Activated naive CD4-positive, alpha-beta T cell treated with anti-CD3 and anti-CD28 coated beads, Interleukin-2, amount 10 ng/mL, durations not matched to agents 7 days and 5 days (primary cell): ENCODE data around the gene FRMD1.

Experiments used
- CTCF ChIA-PET: fragments of 350-600 bp; sonication (Branson Sonifier 250); formaldehyde crosslinking; loops from one replicate; lab custom pipeline; 2021; ENCODE audit warnings: antibody characterized with exemption; lab: Charles Lee
- DNase-seq: peaks from one replicate; pipeline ENCODE4 v3.0.0-alpha.2; 2020
- H3K27ac Mint-ChIP-seq: one replicate; pipeline ENCODE4 v1.8.0; 2021; ENCODE audit warnings: mild to moderate bottlenecking, moderate library complexity, mixed read lengths
- H3K27me3 Mint-ChIP-seq: one replicate; pipeline ENCODE4 v1.8.0; 2021; ENCODE audit warnings: mild to moderate bottlenecking, mixed read lengths
- H3K36me3 Mint-ChIP-seq: one replicate; pipeline ENCODE4 v1.8.0; 2021; ENCODE audit warnings: mixed read lengths
- H3K4me1 Mint-ChIP-seq: one replicate; pipeline ENCODE4 v1.8.0; 2021; ENCODE audit warnings: mixed read lengths
- H3K4me3 Mint-ChIP-seq: one replicate; pipeline ENCODE4 v1.8.0; 2021; ENCODE audit warnings: mild to moderate bottlenecking, moderate library complexity, mixed read lengths
- H3K9me3 Mint-ChIP-seq: one replicate; pipeline ENCODE4 v1.8.0; 2021; ENCODE audit warnings: mixed read lengths

The FRMD1 gene

DNA sequence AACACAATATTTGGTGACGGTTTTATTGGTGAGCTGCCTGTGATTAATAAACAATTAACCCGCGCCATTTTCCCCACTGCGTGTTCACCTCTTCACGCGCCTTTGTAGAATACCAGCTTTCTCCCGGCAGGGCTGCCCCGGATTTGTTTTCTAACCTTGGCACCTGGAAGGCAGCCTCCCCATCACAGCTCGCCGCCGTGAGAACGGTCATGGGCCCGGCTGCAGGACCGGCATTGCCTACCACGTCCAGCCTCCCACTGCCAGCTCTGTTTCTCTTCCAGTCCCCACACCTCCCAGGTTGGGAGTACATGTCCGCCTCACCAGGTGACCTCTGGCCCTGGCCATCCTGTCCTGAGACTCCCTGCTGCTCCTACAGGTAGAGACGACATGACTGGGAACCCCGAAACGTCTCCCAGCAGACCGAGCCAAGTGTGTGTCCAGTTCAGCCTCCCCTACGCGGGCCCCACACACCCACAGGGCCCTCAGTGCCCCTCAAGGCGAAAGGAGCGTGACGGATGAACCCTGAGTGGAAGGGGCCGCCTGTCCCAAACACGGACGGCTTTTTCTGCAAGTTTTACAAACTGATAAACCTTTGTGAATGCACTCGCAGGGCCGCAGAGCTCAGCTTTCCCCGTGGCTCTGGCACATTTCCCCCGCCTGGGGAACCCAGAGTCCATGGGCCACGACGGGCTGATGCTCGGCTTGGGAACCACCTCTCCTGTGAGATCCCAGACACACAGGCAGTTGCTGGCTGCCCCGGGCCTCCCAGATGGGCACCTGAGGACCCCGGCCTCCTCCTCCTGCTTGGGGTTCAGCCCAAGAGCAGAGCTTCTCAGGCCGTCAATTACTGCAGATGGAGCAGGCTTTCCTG lies 25.7 kb downstream of the FRMD1 start:
- CTCF ChIA-PET: no interaction called here
- no peak overlapping the region for H3K4me3 Mint-ChIP-seq
- H3K36me3 Mint-ChIP-seq: no peaks in the 10 kb centered on the region
- H3K27ac Mint-ChIP-seq: no peak overlapping the region
- no peak for DNase-seq
- H3K4me1 Mint-ChIP-seq: no peaks in the 10 kb centered on the region
- no peaks in the 10 kb centered on the region for H3K27me3 Mint-ChIP-seq
- no peaks in the 10 kb centered on the region for H3K9me3 Mint-ChIP-seq

DNA sequence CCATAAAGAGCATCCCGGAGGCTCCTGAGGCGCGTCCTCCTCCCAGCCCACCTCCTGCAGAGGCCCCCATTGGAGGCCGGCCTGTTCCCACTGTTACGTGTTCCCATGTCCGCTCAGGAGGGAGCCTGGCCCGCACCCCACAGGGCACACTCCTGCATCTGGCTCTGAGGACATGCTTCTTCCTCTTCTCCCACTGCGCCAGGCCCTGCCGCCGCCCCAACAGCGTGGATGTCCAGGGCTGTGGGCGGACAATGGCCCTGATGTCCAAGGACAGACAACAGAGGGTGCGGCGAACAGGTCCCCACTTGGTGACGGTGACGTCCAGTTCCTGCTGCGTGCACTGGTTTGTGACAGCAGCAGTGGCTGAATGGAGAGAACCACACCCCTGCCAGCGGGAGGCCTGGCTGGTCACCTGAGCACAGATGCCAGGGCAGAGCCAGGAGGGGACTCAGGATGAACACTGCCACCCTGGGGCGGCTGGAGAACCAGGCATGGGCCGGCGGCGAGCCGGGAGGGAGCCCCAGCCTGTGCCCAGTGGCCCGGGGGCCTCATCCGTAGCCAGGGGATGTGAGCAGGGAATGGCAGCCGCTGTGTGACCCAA lies 26.6 kb downstream of the FRMD1 start:
- no peaks in the 10 kb centered on the region for H3K9me3 Mint-ChIP-seq
- CTCF ChIA-PET: no interaction called here
- H3K27ac Mint-ChIP-seq: no peak overlapping the region
- no peaks in the 10 kb centered on the region for H3K27me3 Mint-ChIP-seq
- no peak overlapping the region for H3K4me3 Mint-ChIP-seq
- no peaks in the 10 kb centered on the region for H3K36me3 Mint-ChIP-seq
- peak; percentile 11 for DNase-seq
- H3K4me1 Mint-ChIP-seq: no peaks in the 10 kb centered on the region

DNA sequence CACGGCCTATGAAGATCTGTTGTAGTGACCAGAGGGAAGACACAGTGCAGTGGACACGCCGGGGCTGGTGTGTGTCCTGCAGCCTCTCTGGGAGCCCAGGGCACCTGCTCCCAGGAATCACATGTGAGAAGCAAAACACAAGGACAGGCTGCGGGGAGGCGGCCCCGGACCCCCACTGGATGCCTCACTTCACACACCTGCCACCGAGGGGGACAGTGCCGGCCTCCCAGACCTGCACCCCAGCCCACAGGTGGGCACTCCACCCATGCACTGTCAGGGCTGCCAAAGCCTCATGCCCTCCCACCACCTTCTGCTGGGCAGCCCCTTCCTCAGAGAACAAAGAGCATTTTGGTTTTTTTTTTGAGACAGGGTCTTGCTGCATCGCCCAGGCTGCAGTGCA lies 27.4 kb downstream of the FRMD1 start:
- CTCF ChIA-PET: no interaction called here
- H3K36me3 Mint-ChIP-seq: no peaks in the 10 kb centered on the region
- no peak overlapping the region for H3K27ac Mint-ChIP-seq
- no peaks in the 10 kb centered on the region for H3K4me1 Mint-ChIP-seq
- no peak overlapping the region for H3K4me3 Mint-ChIP-seq
- peak; percentile 9 for DNase-seq
- H3K9me3 Mint-ChIP-seq: no peaks in the 10 kb centered on the region
- H3K27me3 Mint-ChIP-seq: no peaks in the 10 kb centered on the region

DNA sequence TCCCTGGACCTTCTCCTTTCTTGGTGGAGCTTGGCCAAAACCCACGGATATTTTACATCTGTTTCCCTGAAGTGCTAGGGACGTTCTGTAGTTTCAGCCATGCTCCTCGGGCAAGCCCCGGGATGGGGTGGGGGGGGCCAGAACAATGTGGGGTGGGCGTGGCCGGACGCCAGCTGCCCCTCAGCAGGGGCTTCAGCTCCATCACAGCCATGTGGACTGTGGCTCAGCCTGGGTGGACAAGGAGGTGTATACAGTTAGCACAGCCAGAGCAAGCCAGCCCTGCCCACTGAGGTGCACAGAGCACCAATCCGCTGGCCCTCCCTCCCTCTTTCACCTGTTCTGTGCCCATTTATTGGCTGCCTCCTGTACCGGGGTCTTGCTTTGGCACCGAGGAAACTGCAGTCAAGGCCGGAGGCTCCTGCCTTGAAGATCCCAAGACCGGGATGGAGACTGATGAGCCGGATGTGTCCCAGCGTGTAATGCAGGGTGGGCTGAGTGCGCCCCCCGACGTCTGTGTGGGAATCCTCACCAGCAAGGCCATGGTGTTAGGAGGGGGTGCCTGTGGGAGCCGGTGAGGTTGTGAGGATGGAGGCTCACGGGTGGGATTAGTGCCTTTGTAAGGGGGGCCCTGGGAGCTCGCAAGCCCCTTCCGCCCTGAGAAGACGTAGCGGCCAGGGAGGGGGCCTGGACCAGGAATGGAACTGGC lies 28.0 kb downstream of the FRMD1 start:
- CTCF ChIA-PET: no interaction called here
- DNase-seq: no peak
- Mint-ChIP-seq H3K27ac (no peak overlapping the region), H3K36me3 (no peaks in the 10 kb centered on the region), H3K4me3 (no peak overlapping the region), H3K4me1 (no peaks in the 10 kb centered on the region), H3K27me3 (no peaks in the 10 kb centered on the region), H3K9me3 (no peaks in the 10 kb centered on the region)

DNA sequence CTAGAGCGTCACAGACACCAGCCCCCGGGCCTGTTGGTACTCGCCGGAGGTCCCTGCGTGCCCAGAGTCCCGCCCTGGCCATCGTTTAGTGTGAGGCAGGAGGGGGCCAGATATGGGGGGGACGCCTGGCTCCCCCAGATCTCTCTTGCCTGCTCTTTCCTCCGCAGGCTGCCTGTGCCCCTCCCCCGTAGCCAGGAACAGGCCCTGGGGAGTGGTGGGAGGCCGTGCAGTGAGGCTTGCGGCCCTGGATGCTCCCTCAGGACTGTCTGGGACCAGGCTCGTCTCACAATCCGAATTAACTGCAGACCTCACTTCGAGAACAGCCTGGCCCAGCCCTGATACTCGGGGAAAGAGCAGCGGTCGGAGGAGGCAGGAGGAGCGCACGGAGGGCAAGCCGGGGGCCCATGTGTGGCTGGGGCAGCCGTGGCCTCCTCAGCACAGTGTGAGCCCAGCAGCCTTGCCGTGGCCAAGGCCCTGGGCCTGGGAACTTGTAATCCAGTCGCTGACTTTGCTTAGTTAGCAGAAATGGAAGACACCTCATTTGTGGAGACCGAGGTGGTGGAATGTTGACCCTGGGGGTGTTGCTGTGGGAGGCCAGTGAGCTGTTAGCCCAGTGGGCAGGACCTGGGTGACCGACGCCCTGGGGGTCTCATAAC lies 28.7 kb downstream of the FRMD1 start:
- no peaks in the 10 kb centered on the region for H3K27me3 Mint-ChIP-seq
- no peaks in the 10 kb centered on the region for H3K4me1 Mint-ChIP-seq
- DNase-seq: no peak
- no peaks in the 10 kb centered on the region for H3K36me3 Mint-ChIP-seq
- H3K27ac Mint-ChIP-seq: no peak overlapping the region
- H3K9me3 Mint-ChIP-seq: no peaks in the 10 kb centered on the region
- no peak overlapping the region for H3K4me3 Mint-ChIP-seq
- CTCF ChIA-PET: no interaction called here

DNA sequence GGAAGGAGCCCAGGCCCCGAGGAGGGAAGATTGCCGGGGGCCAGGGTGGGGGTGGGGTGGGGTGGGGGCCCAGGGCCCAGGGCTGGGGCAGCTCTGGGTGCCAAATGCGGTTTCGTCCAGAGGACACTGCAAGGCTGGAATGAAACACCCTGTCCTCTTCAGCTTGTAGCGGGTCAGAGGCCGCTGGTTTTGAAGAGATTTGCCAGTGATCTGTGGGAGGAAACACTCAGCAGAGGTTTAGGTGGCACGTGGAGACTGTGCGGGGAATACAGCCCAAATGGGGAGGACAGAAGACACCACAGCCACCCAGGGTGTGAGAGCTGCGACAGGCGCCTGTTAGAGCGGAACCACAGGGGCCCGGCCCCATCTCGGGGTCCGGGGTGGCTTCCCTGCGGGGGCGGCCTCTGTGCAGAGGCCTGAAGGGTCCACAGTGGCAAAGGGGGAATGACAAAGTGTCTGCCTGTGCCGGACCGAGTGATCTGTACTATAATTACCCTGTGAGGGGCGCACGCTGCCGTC lies 29.2 kb downstream of the FRMD1 start:
- Mint-ChIP-seq H3K9me3 (no peaks in the 10 kb centered on the region), H3K27me3 (no peaks in the 10 kb centered on the region), H3K4me3 (no peak overlapping the region), H3K36me3 (no peaks in the 10 kb centered on the region), H3K4me1 (no peaks in the 10 kb centered on the region), H3K27ac (no peak overlapping the region)
- CTCF ChIA-PET: no interaction called here
- no peak for DNase-seq

DNA sequence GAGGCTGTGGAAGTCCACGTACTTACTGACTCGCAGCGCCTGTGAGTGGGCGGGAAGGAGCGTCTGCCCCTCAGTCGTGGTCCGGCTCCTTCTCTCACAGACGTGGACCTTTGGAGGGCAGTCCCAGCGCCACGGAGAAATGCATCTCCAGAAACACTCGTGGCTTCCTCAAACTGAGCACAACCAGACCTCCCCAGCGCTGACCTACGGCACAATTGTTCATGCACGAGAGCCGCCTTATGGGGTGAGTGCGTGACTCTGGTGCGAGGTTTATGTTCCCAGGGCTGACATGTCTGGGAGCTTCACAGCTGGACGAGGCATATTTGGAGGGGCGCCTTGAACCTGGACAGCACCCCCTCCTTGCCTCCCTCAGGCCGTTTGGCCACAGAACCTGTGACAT lies 29.7 kb downstream of the FRMD1 start:
- Mint-ChIP-seq H3K36me3 (no peaks in the 10 kb centered on the region), H3K4me3 (no peak overlapping the region), H3K27ac (no peak overlapping the region), H3K27me3 (no peaks in the 10 kb centered on the region), H3K9me3 (no peaks in the 10 kb centered on the region), H3K4me1 (no peaks in the 10 kb centered on the region)
- no peak for DNase-seq
- CTCF ChIA-PET: no interaction called here

DNA sequence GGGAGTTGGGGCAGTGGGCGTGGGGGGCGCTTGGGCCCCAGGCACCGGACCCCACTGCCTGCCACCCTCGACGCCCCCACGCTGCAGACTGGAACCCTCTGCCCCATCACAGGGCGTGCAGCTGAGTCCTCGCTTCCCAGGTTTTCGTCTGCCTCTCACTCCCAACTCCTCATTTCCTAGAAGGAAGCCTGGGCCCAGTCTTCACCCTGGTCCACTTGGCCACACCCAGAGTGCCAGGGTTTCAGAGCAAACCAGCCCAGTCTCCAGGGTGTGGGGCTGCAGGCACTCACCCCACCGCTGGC lies 30.3 kb downstream of the FRMD1 start:
- Mint-ChIP-seq H3K36me3 (no peaks in the 10 kb centered on the region), H3K4me3 (no peak overlapping the region), H3K9me3 (no peaks in the 10 kb centered on the region), H3K27me3 (no peaks in the 10 kb centered on the region), H3K27ac (no peak overlapping the region), H3K4me1 (no peaks in the 10 kb centered on the region)
- CTCF ChIA-PET: no interaction called here
- no peak for DNase-seq

DNA sequence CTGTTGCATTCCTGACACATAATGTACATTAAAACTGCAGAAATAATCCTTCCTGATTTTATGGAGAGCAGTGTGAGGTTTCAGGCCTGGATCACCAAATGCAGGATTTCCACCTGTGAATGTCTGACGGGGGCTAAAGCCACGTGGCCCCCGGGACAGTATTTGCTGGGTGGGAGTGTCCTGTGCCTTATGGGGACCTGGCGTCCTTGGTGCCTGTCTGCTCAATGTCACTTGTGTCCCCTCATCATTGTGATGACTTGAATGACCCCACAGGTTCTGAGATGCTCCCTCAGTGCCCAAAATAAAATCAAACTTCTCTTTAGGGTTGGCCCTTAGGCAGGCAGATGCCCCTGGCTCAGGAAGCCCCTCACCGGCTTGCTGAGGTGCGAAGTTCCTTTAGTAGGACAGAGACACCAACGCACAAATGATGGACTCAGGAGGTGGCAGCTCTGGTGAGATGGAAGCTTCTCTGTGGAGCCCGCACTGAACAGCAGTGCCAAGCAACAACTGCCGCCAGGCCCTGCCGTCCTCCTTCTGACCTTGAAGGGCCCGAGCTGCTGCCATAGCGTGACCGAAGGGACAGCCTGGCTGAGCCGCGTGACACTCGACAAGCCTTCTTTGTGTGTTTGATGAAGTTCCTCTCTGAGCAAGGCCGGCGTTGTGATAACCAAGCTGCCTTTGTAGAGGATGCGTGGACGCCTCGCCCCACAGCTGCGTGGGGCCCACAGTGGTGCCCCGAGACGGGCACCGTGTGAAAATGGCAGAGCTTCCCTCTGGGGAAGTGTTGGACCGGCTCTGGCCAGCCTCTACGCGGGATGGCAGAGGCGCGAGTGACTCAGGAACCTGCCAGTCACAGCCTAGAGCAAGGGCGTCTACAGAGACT lies 30.9 kb downstream of the FRMD1 start:
- DNase-seq: no peak
- Mint-ChIP-seq H3K36me3 (no peaks in the 10 kb centered on the region), H3K4me1 (no peaks in the 10 kb centered on the region), H3K27me3 (no peaks in the 10 kb centered on the region), H3K27ac (no peak overlapping the region), H3K9me3 (no peaks in the 10 kb centered on the region), H3K4me3 (no peak overlapping the region)
- CTCF ChIA-PET: no interaction called here

DNA sequence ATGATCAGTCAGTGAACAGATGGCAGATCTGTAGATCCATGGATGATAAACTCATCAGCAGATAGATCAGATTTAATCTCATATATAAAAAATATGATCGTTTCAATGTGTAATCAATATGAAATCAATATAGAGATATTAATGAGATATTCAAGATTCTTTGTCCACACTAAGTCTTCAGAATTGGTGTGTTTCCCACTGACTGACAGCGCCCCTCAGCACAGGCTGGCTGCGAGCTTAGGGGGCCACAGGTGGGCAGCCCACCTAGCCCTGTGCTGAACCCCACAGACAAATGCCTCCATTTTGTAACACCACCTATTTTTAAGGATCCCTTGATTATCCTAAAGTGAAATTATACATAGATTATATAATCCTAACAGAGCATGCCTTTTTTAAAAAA lies 32.3 kb downstream of the FRMD1 start:
- Mint-ChIP-seq H3K4me1 (no peaks in the 10 kb centered on the region), H3K36me3 (no peaks in the 10 kb centered on the region), H3K9me3 (peaks cover 5% of the 10 kb centered on the region), H3K27ac (no peak overlapping the region), H3K4me3 (no peak overlapping the region), H3K27me3 (no peaks in the 10 kb centered on the region)
- CTCF ChIA-PET: no interaction called here
- no peak for DNase-seq

DNA sequence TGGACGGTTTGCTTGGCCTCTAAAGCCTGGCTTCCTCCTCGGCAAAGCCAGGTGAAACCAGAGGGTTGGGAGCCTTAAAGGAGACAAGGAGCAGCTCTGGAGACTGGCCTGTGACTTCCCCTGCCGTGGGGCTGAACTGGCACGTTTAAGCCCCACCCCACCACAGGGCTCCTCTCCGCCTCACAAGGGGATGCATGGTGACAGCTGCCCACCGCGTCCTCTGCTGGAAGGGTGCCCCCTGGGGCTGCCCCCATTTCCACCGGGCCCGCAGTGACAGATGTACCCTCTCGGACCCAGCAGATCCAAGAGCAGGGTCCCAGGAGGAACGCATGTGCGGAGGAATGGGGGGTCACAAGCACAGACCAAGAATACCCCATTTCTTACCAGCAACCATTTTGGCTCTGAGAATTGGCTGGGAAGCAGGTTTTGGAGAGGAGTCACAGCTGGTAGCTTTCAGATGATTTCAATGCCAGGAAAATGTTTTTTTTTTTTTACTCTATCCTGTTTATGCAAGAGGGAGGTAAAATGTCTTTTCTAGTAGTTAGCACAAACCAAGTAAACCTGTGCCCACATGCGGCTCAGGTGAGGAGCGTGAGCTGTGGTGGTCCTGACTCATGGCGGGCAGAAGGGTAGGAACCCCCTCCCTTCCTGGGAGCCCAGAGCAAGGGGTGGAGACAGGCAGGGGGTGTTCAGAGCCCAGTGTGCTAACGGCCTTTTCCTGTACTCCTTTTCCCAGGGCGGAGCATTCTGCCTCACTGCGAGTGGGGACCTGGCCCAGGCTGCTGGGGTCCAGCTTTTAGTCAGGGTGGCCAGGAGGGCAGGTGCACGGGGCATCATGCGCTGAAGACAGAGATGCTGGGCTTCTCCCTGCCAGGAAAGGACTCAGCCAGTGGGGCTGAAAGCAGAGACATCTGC lies 33.0 kb downstream of the FRMD1 start:
- H3K4me1 Mint-ChIP-seq: no peaks in the 10 kb centered on the region
- no peak overlapping the region for H3K27ac Mint-ChIP-seq
- DNase-seq: no peak
- CTCF ChIA-PET: no interaction called here
- H3K27me3 Mint-ChIP-seq: no peaks in the 10 kb centered on the region
- no peaks in the 10 kb centered on the region for H3K36me3 Mint-ChIP-seq
- H3K4me3 Mint-ChIP-seq: no peak overlapping the region
- peaks cover 9% of the 10 kb centered on the region for H3K9me3 Mint-ChIP-seq

DNA sequence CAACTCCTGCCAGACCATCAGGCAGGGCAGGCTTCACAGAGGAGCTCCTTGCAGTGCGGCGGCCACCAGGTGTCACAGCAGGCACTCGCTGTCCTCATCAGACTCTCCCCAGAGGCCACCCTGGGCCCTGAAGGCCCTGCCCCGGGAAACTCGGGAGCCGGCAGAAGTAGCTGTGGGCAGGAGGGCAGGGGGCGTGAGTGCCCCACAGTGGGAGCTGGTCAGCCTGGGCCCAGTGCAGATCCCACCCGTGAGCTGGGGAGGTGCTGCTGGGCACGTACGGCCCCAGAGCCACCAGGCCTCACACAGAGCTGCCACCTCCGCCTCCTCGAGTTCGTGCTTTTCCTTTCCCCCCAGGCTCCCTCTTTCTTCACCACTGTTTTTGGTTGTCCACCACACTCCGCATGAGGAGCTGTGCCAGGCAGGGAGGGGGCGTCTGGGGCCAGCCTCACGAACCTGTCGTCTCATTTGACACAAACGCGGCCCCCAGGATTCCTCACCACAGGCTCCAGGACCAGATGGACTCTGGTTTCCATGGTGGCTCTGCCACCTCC lies 33.8 kb downstream of the FRMD1 start:
- Mint-ChIP-seq H3K27ac (no peak overlapping the region), H3K9me3 (peaks cover 13% of the 10 kb centered on the region), H3K4me1 (no peaks in the 10 kb centered on the region), H3K4me3 (no peak overlapping the region), H3K27me3 (no peaks in the 10 kb centered on the region), H3K36me3 (no peaks in the 10 kb centered on the region)
- CTCF ChIA-PET: no interaction called here
- DNase-seq: no peak
